Measurements from ENCODE around the gene GBF1. TPM values are rescaled to one million over a fixed set of nuclear protein-coding genes. Genes with fewer than 3 reads are reported as not detected.
A peak's percentile ranks its signal among the peaks of the same experiment; 100 is the strongest.

GBF1 gene
- total and polyA plus RNA-seq, 2 donors from 2014 or later = 14.4 to 53.3 TPM

- Histone ChIP-seq H3K9me3 (ENCODE audit: control insufficient read depth in 2 of 3, insufficient read depth in 1 of 3, low read length in 3 of 3) (no peaks in the 10 kb centered on the region), H3K9ac (ENCODE audit: low read length in 3 of 3) (peak overlapping the region; percentile 37 to 68 (median 56)), H3K4me1 (ENCODE audit: control insufficient read depth in 2 of 3, insufficient read depth in 2 of 3, low read depth in 1 of 3, low read length in 3 of 3) (peaks cover 0 to 16% (median 9%) of the 10 kb centered on the region in 3 donors), H3K36me3 (ENCODE audit: control insufficient read depth in 2 of 3, insufficient read depth in 3 of 3, low read length in 3 of 3) (peaks cover 0 to 5% (median 0%) of the 10 kb centered on the region in 3 donors), H3K27ac (ENCODE audit: low read depth in 2 of 2, low read length in 2 of 2) (peak overlapping the region; percentile 87 to 97), H3K27me3 (ENCODE audit: control insufficient read depth, insufficient read depth, low read length) (no peaks in the 10 kb centered on the region), H3K4me3 (ENCODE audit: low read length in 3 of 3) (peak overlapping the region; percentile 66 to 99 (median 75))
- intact Hi-C loops (cut with DNase I) = no loop called here
- FAIRE-seq (no peak), DNase-seq (peak; percentile 89 to 99 (median 93))
- peak; percentile 15 for TF ChIP-seq CTCF (IDR thresholded peaks at IDR 0.05; ENCODE audit: borderline replicate concordance, extremely low read depth, insufficient read depth)
These were observed 148.9 kb downstream of the GBF1 start for GRCh38 chr10:102394079-102394800.

GRCh38 chr10:102394801-102395399 is 149.6 kb downstream of the GBF1 start:
- no peak for TF ChIP-seq CTCF (IDR thresholded peaks at IDR 0.05; ENCODE audit: borderline replicate concordance, extremely low read depth, insufficient read depth)
- DNase-seq = peak in 1 of 5 donors; percentile 33

GRCh38 chr10:102395400-102396316 is 150.3 kb downstream of the GBF1 start, which contains the start of gene NFKB2:
NFKB2 (plus strand) TSS chr10:102395705; CDS start chr10:102395960, 255 bp downstream.
- H3K27ac ChIP-seq (ENCODE audit: low read depth in 2 of 2, low read length in 2 of 2) = peak within 1 kb of the TSS; percentile 87 to 97
- peak within 1 kb of the TSS; percentile 66 to 99 (median 79) for H3K4me3 ChIP-seq (ENCODE audit: low read length in 3 of 3)
- no peaks in the 10 kb centered on the region for H3K9me3 ChIP-seq (ENCODE audit: control insufficient read depth in 2 of 3, insufficient read depth in 1 of 3, low read length in 3 of 3)
- H3K9ac ChIP-seq (ENCODE audit: low read length in 3 of 3) = peak within 1 kb of the TSS; percentile 56 to 97 (median 61)
- FAIRE-seq (no peak), DNase-seq (peak; percentile 90 to 96 (median 94))
- H3K36me3 ChIP-seq (ENCODE audit: control insufficient read depth in 2 of 3, insufficient read depth in 3 of 3, low read length in 3 of 3) = peaks cover 0 to 5% (median 0%) of the 10 kb centered on the region in 3 donors
- no peak for TF ChIP-seq CTCF (IDR thresholded peaks at IDR 0.05; ENCODE audit: borderline replicate concordance, extremely low read depth, insufficient read depth)
- intact Hi-C loops (cut with DNase I) = no loop called here
- no peaks in the 10 kb centered on the region for H3K27me3 ChIP-seq (ENCODE audit: control insufficient read depth, insufficient read depth, low read length)
- H3K4me1 ChIP-seq (ENCODE audit: control insufficient read depth in 2 of 3, insufficient read depth in 2 of 3, low read depth in 1 of 3, low read length in 3 of 3) = peaks cover 0 to 16% (median 13%) of the 10 kb centered on the region in 3 donors

More at GRCh38 chr10:102394801-102395399, 149.6 kb downstream of the GBF1 start:
- intact Hi-C loops (cut with DNase I) = no loop called here
- no peak for FAIRE-seq
- peak overlapping the region; percentile 66 to 99 (median 75) for H3K4me3 ChIP-seq (ENCODE audit: low read length in 3 of 3)
- peak overlapping the region; percentile 87 to 97 for H3K27ac ChIP-seq (ENCODE audit: low read depth in 2 of 2, low read length in 2 of 2)
- peaks cover 0 to 16% (median 13%) of the 10 kb centered on the region in 3 donors for H3K4me1 ChIP-seq (ENCODE audit: control insufficient read depth in 2 of 3, insufficient read depth in 2 of 3, low read depth in 1 of 3, low read length in 3 of 3)
- no peaks in the 10 kb centered on the region for H3K9me3 ChIP-seq (ENCODE audit: control insufficient read depth in 2 of 3, insufficient read depth in 1 of 3, low read length in 3 of 3)
- no peaks in the 10 kb centered on the region for H3K27me3 ChIP-seq (ENCODE audit: control insufficient read depth, insufficient read depth, low read length)
- H3K9ac ChIP-seq (ENCODE audit: low read length in 3 of 3) = peak overlapping the region; percentile 49 to 68 (median 56)
- H3K36me3 ChIP-seq (ENCODE audit: control insufficient read depth in 2 of 3, insufficient read depth in 3 of 3, low read length in 3 of 3) = peaks cover 0 to 5% (median 0%) of the 10 kb centered on the region in 3 donors

All from kidney (tissue), 14 donors.